ENCODE data around the gene NCOA4.

Gene NCOA4

GRCh38 chr10:46020344-46020657 lies 10.1 kb downstream of the NCOA4 start:
- POLR2A ChIA-PET (ENCODE audit: low non-redundant PET) = no interaction called here
- DNase-seq (ENCODE audit: low spot score) = no peak
- CTCF ChIA-PET = no interaction called here
- no peak overlapping the region for H3K27ac ChIP-seq
- no peak for TF ChIP-seq CTCF (conservative IDR thresholded peaks at IDR 0.05; ENCODE audit: low read depth)

- ChIA-PET POLR2A (ENCODE audit: low non-redundant PET) (no interaction called here), CTCF (no interaction called here)
- H3K27ac ChIP-seq = no peak overlapping the region
- no peak for DNase-seq (ENCODE audit: low spot score)
- TF ChIP-seq CTCF (conservative IDR thresholded peaks at IDR 0.05; ENCODE audit: low read depth) = no peak
These were observed 10.7 kb downstream of the NCOA4 start for GRCh38 chr10:46019569-46020343.

- H3K27ac ChIP-seq = no peak overlapping the region
- TF ChIP-seq CTCF (conservative IDR thresholded peaks at IDR 0.05; ENCODE audit: low read depth) = no peak
- DNase-seq (ENCODE audit: low spot score) = no peak
- CTCF ChIA-PET = no interaction called here
- POLR2A ChIA-PET (ENCODE audit: low non-redundant PET) = interaction anchor here (1.0 kb wide), 1 partner anchor 12 kb away, joined by 3 read pairs; no protein-coding TSS in a partner anchor
These were observed 11.3 kb downstream of the NCOA4 start for GRCh38 chr10:46019177-46019528.

GRCh38 chr10:46018453-46019176 lies 11.8 kb downstream of the NCOA4 start:
- CTCF ChIA-PET = no interaction called here
- no peak for DNase-seq (ENCODE audit: low spot score)
- TF ChIP-seq CTCF (conservative IDR thresholded peaks at IDR 0.05; ENCODE audit: low read depth) = no peak
- POLR2A ChIA-PET (ENCODE audit: low non-redundant PET) = interaction anchor here (1.0 kb wide), 1 partner anchor 11 kb away, joined by 3 read pairs; no protein-coding TSS in a partner anchor
- H3K27ac ChIP-seq = no peak overlapping the region

GRCh38 chr10:46017733-46018132 lies 12.7 kb downstream of the NCOA4 start:
- CTCF ChIA-PET = no interaction called here
- DNase-seq (ENCODE audit: low spot score) = no peak
- POLR2A ChIA-PET (ENCODE audit: low non-redundant PET) = no interaction called here
- no peak for TF ChIP-seq CTCF (conservative IDR thresholded peaks at IDR 0.05; ENCODE audit: low read depth)
- no peak overlapping the region for H3K27ac ChIP-seq

GRCh38 chr10:46016811-46017210 lies 13.6 kb downstream of the NCOA4 start:
- POLR2A ChIA-PET (ENCODE audit: low non-redundant PET) = no interaction called here

More at GRCh38 chr10:46016811-46017210, 13.6 kb downstream of the NCOA4 start:
- CTCF ChIA-PET = no interaction called here
- no peak for TF ChIP-seq CTCF (conservative IDR thresholded peaks at IDR 0.05; ENCODE audit: low read depth)
- no peak for DNase-seq (ENCODE audit: low spot score)
- no peak overlapping the region for H3K27ac ChIP-seq
